ENCODE data around the gene GSK3A. TPM values are rescaled to one million over a fixed set of nuclear protein-coding genes. Genes with fewer than 3 reads are reported as not detected.

GSK3A gene
- total RNA-seq, 1 experiment from 2014 or later: 32.8 TPM

- DNase-seq (ENCODE audit: low read depth): peak; percentile 67
Observed at GRCh38 chr19:42281146-42281826, 38.9 kb upstream of the GSK3A start.

GRCh38 chr19:42280815-42281145, 38.4 kb upstream of the GSK3A start:
- DNase-seq (ENCODE audit: low read depth): peak; percentile 54

GRCh38 chr19:42279902-42280814, 37.8 kb upstream of the GSK3A start:
- DNase-seq (ENCODE audit: low read depth): peak; percentile 92

- no peak for DNase-seq (ENCODE audit: low read depth)
Observed at GRCh38 chr19:42279155-42279901, 36.9 kb upstream of the GSK3A start.

GRCh38 chr19:42278452-42279154, 36.2 kb upstream of the GSK3A start:
- DNase-seq (ENCODE audit: low read depth): no peak

GRCh38 chr19:42277821-42278451, 35.5 kb upstream of the GSK3A start:
- DNase-seq (ENCODE audit: low read depth): peak; percentile 33

- no peak for DNase-seq (ENCODE audit: low read depth)
Observed at GRCh38 chr19:42276821-42277220, 34.4 kb upstream of the GSK3A start.

- DNase-seq (ENCODE audit: low read depth): no peak
Observed at GRCh38 chr19:42276284-42276683, 33.9 kb upstream of the GSK3A start.

GRCh38 chr19:42275517-42275916, 33.1 kb upstream of the GSK3A start:
- DNase-seq (ENCODE audit: low read depth): no peak

- DNase-seq (ENCODE audit: low read depth): no peak
Observed at GRCh38 chr19:42275103-42275502, 32.7 kb upstream of the GSK3A start.

GRCh38 chr19:42274065-42274682, 31.8 kb upstream of the GSK3A start:
- no peak for DNase-seq (ENCODE audit: low read depth)

GRCh38 chr19:42273407-42274064, 31.1 kb upstream of the GSK3A start:
- DNase-seq (ENCODE audit: low read depth): no peak

- DNase-seq (ENCODE audit: low read depth): no peak
Observed at GRCh38 chr19:42272989-42273406, 30.6 kb upstream of the GSK3A start.

- DNase-seq (ENCODE audit: low read depth): no peak
Observed at GRCh38 chr19:42272535-42272897, 30.1 kb upstream of the GSK3A start.

GRCh38 chr19:42271861-42272534, 29.6 kb upstream of the GSK3A start:
- DNase-seq (ENCODE audit: low read depth): no peak

- DNase-seq (ENCODE audit: low read depth): no peak
Observed at GRCh38 chr19:42271045-42271419, 28.6 kb upstream of the GSK3A start.

GRCh38 chr19:42270346-42271044, 28.1 kb upstream of the GSK3A start:
- peak; percentile 89 for DNase-seq (ENCODE audit: low read depth)

- DNase-seq (ENCODE audit: low read depth): no peak
Observed at GRCh38 chr19:42269478-42270345, 27.3 kb upstream of the GSK3A start.

Measured in HT1080 (cell line).